Muscle of arm (tissue), 12 donors: ENCODE measurements around the gene PIGU. TPM values are rescaled to one million over a fixed set of nuclear protein-coding genes. Genes with fewer than 3 reads are reported as not detected.
"Not testable (repeated sequence)": the region's sequence is repeated elsewhere in the genome, so short reads cannot be mapped to it uniquely, and the experiment has no call there.

Source experiments
- DNase-seq: peaks from one replicate; pipeline ENCODE4 v3.0.0-alpha.2; 2013
- polyA plus RNA-seq, 12 donors: library from polyadenylated mRNA; unstranded; fragments of 120-200 nt; gene quantifications; one replicate each; pipeline ENCODE4 v1.2.1, GENCODE V29; 2013; ENCODE audit not compliant: insufficient read length in 12 of 12

The PIGU gene
- polyA plus RNA-seq, 12 donors, result 20.4 to 34.8 (median 26.2) TPM; not detected in 1

DNA sequence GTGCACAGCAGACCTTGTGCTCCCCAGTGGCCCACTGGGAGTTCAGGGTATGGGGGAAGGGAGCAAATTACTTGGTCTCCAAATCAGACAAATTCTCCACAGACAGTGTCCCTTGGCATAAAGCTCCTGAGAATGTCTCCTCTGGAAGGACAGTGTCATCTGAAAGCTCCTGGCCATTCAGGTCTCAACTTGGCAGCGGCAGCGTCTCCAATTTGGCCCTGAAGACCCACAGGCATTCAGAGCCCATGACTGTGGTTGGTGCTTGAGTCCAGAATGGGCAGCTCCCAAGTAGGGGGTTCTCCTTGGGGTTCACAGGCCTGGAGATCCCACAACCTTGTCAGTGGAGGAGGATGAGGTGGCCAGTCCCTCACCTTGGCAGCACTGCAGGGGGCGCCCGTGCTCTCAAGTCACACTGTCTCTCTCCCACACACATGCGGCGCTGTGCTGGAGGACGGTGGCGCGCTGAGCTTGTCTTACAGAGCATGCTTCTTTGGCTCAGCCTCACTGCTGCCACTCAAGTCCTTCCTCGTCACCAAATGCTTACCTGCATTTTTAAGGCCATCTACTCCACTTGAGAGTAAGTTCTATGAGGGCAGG lies 140.0 kb downstream of the PIGU start:
- no peak for DNase-seq

DNA sequence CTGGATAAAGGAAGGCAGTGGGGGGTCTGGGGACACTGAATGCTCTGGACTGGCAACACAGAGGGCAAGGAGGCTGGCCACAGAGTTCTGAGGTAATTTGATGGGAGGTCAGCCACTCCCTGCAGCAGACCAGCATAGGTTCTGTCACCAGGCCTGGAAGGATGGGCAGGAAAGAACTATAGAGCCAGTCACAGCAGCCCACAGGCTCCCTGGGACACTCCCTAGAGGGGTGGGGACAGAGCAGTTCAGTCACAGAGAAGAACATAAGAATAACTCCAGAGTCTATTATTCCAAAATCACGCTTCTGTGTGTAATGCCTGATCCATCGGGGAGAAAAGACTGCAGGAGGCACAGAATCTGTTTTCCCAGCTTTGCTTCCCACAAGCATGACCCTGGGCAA lies 141.0 kb downstream of the PIGU start:
- no peak for DNase-seq

DNA sequence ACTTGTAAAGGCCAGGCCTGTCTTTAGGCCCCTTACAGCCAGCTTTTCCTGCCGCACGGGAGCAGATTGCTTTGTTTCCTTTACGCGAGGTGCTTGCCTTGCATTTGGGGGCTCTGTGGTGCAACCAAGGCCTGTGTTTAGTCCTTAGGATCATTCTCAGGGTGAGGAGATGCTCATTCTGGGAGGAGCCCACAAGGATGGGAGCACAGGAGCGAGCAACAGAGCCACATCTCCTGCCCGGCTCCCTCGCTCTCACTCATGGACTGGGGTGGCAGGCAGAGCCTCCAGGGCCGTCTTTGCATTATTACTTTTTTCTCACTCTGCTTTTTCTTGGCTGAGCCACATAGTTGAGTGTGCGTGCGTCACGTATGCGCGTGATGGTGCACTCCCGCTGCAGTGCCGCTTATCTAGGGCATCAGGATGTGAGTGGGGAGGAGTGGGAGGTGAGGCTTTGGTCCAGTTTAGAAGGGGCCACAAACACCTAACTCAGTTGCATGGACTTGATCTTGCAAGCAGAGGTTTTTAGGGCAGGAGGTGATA lies 141.5 kb downstream of the PIGU start:
- DNase-seq, result no peak

DNA sequence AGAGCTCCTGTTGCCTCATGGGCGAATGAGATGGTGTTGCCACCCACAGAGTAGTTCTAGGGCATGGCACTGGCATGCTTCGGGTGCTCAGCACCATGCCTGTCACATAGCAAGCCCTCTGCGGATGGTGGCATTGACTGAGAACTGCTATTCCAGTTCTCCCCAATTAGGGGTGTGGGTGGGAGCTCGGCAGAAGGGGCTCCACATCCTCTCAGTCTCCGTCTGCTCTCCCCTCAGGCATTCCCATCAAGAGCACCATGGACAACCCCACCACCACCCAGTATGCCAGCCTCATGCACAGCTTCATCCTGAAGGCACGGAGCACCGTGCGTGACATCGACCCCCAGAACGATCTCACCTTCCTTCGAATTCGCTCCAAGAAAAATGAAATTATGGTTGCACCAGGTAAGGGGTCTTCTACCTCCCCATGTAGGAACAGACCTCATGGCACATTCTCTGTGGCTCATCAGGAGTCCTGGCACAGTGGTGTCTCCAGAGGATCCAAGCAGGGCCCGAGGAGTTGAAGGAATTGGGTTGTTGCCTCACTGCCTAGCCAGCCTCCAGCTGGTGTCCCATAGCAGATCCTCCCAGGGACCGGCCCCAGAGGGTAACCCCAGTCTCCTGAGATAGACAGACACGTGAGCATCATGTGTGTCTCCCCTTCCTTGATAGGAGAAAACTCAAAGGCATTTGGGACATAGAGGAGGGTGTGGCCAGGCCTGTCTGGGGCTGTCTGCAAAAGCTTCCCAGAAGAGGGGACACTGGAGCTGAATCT lies 142.3 kb downstream of the PIGU start:
- DNase-seq, result no peak

DNA sequence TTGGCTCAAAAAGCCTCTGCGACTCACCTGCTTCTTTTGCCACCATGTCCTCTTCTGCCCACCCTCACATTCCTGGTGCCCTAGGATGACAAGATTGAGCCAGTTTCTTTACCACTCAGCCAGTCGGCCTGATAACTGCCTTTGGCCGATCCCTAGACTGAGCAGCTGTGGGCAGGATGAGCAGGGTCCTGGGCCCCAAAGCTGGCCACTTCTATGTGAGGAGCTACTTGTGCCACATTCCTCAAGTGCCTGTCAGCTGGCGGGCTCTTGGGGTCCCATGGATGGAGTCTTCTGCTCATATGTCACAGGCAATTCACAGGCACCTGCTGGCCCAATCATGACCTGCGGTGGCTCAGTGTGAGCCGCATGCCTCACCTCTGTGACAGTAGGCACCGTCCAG lies 144.1 kb downstream of the PIGU start:
- DNase-seq, result no peak

DNA sequence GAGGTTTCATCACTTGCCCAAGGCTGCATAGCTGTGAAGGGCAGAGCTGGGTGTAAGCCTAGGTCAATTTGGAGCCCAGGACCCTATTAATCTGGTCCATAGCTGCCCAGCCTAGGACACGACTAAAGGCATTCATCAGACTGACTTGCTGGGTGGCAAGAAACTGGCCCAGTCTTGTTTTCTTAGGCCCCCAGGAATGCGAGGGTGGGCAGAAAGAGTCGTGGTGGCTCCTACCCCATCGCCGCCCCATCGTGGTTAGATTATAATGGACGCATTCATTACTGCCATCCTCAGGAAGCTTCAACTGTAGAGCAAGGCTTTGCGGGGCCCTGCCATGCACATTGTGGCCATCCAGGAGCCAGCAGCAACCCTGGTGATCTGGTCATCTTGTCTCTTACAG lies 144.6 kb downstream of the PIGU start:
- no peak for DNase-seq

DNA sequence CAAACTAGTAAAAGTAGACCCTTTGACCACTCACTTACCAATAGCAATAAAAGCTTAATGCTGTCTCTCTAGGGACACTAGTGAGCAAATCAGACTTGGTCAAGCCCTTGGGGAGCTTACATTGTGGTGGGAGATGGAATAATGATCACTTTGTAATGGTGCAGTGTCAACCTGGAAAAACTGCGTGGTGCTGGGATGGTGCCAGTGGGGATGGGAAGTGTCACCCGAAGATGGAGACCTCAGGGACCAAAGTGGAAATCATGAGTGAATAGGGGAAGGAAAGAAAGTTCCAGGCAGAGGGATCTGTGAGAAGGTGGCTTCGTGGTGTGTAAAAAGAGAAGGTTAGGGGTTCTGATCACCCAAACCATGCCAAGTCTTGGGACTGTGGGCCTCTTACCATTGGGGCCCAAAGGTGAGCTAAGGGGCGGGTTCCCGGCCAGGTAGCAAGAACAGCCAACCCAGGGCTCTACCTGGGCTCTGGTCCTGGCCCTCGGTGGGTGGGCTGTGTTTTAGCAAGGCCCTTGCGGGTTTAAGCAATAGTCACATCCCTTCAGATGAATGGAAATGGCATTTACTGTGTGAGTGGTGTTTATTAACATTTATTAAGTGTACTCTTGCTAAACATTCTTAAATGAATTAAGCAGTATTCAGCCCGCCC lies 145.2 kb downstream of the PIGU start:
- no peak for DNase-seq

DNA sequence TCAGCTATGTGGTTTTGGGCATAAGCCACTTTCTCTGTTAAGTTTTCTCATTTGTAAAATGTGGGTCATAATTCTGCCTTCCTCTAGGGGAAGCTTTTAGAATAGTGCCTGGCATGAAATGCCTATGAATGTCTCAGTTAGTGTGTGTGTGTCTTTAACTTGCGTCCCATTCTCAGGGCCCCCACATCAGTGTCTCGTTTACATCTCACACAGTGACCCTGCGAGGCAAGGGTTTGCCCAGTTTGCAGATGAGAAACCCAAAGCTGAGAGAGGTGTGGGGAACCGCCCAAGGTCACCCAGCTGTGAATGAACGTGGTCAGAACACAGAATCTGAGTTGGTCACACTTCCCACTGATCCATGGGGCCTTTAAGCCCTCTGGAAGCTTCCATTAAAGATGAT lies 146.6 kb downstream of the PIGU start:
- no peak for DNase-seq

DNA sequence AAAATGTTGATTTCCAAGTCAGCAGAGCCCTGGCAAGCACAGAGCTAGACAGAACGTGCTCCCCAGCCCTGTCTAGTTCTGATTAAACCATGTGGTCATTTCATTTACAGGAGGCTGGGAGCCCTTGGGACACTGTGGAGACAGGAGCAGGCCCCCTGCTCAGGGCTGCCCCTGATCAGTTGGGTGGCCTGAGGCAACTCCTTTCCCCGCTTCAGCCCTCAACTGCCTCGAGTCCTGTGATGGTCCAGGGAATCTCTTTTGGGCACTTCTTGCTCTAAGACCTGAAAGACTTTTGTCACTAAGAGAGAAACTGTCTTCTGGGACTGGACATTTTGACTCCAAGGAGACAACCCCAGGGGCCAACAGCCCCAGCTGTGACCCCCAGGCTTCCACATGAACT lies 147.2 kb downstream of the PIGU start:
- DNase-seq, result no peak

DNA sequence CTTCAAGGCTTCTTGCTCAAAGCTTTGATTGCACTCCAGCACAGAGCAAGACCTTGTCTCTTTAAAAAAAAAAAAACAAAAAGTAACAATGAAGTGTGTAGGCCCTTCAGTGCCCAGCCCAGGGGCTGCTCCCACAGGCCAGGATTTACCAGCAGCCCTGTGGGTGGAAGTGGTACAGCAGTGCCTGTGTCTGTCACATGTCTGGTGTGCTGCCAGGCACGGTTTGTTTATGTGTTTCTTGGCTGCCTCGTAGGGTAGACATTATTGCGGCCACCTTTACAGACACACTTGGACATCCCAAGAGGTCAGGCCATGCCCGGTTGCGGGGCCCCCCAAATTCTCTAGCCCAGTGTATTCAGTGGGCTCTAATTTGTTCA lies 148.0 kb downstream of the PIGU start:
- no peak for DNase-seq

DNA sequence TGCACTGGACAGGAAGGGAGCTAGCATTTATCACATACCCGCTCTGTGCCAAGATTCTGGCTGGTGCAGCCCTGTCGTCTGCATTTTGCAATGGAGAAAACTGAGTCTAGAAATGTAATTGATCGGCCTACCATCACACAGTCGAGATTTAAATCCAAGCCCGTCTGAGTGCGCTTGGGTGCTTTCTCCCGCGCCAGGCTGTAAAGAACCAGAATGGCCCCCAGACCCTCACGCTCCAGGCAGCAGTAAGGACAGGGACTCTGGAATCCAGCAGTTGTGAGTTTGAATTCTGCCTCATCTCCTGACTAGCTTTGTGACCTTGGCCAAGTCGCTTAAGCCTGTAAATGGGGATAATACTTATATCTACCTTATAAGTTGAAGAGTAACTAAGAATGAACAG lies 149.9 kb downstream of the PIGU start:
- no peak for DNase-seq

DNA sequence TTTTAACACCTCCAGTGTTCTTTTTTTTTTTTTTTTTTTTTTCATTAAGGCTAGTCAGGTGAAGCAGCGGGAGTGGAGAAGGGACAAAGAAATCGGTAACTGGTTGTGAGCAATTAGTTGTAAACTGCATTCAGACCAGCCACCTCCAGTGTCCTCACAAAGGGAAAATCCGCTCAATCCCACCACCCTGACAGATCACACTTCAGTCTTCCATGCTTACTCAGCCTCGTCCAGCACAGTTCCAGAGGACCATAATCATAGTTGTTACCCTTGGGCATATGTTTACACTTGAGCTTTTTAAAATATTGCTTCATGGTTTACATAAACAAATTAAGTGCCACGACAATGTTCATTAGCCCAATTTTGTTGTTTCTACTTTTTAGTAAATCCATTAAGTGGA lies 150.4 kb downstream of the PIGU start:
- no peak for DNase-seq

DNA sequence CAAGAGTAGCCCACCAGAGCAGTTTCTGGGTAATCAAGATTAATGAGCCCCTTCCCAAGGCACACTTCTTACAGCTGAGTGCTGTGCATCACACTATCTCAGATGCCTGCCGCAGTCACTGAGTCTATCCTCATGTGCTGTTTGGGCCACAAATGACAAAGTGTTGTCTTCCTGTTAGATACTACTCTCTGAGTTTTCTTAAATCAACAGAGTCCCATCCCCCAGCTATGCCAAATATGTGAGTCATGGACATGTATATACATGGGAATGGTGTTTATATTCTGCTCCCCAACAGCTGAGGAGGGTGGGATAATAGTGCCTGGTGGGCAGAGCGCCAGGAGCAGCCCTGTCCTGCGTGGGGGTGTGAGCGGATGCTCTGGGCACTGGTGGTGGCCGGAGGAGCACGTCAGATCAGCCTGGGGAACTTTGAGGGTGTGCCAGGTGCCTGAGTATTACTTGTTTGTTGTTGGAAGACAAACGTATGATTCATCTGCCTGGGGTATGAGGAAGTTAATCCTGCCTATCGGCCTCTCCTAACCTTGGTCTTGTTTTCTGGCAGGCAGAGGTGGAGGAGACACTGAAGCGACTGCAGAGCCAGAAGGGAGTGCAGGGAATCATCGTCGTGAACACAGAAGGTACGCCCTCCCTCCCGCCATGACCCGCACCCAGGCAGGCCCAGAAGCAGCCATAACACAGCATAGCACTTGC lies 151.0 kb downstream of the PIGU start:
- no peak for DNase-seq

DNA sequence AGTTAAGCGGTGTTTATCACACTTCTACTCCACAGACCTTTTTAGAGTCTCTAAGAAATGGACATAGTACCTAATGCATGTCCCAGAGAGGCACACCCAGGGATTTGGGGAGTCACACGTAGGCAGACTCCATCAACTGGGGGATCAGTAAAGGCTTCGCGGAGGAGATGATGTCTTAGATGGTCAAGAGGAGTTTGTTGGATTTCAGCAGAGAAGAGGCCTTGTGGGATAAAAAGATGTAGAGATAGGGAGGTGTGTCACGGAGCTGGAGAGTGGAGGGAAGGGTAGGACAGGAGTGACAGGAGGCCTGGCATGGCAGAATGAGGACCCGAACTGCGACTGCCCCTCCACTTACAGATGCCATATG lies 151.6 kb downstream of the PIGU start:
- no peak for DNase-seq

DNA sequence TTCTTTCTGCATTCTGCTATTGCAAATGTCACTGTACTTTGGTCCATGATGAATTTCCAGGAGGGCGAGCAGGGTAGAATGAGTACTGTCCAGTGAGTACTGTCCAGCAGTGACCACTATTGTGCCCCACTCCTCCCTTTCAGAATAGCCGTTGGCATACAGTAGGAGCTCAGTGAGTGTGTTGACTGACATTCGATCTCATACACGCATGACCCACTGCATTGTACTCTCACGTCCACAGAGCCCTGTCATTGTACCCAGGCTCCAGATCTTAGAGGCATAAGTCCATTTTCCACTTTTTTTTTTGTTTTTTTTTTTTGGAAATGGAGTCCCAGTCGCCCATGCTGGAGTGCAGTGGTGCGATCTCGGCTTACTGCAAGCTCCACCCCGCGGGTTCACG lies 152.5 kb downstream of the PIGU start:
- DNase-seq, result no peak

DNA sequence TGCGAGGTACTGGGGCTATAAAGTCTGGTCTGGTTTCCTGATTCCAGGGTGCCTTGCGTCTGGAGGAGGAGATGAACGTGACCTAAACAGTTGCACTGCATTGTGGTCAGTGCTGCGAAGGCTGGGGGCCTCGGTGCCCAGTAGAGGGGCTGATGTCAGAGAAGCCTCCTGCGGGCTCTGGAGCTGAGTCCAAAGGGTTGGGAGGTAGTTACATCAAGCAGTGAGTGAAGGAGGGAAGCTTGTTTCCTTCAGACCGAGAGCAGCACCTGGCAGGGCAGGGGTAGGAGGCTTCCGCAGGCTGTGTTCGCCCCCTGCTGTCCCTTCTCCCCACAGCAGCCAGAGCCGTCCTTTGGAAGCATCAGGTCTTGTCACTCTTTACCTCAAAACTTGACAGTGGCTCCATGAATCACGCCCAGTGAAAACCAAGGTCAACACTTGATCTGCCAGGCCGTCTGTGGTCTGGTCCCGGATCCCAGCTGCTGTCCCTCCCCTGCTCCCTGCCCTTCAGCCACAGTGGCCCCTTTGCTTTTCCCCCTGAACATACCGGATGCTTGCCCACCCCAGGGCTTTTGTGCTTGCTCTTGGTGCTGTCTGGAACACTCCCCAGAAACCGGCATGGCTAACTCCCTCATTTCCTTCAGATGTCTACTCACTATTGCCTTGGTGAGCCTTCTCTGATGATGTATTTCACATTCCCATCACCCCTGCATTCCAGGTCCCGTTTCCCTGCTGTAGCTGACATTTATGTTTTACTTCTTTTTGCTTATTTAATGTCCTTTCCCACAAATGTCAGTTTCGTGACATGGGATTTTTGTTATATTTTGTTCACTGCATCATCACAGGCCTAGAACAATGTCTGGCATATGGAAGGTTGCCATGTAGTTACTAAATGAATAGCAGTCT lies 153.7 kb downstream of the PIGU start:
- DNase-seq, result no peak

DNA sequence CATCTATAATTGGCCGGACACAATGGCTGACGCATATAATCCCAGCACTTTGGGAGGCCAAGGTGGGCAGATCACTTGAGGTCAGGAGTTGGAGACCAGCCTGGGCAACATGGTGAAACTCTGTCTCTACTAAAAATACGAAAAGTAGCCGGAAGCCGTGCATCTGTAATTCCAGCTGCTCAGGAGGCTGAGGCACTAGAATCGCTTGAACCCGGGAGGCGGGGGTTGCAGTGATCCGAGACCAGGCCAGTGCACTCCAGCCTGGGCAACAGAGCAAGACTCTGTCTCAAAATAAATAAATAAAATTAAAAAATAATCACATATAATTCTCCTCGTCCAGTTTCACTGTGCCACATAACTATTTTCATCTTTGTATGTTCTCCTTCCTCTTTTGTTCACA lies 157.1 kb downstream of the PIGU start:
- not testable (repeated sequence) for DNase-seq

DNA sequence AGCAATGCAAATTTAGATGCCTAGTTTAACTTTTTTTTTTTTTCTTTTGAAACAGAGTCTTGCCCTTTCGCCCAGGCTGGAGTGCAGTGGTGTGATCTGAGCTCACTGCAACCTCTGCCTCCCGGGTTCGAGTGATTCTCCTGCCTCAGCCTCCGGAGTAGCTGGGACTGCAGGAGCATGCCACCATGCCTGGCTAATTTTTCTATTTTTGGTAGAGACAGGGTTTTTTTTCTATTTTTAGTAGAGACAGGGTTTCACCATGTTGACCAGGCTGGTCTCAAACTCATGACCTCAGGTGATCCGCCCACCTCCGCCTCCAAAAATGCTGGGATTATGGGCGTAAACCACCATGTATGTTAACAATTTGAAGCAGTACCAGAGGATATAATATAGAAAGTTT lies 158.0 kb downstream of the PIGU start:
- DNase-seq, result not testable (repeated sequence)

DNA sequence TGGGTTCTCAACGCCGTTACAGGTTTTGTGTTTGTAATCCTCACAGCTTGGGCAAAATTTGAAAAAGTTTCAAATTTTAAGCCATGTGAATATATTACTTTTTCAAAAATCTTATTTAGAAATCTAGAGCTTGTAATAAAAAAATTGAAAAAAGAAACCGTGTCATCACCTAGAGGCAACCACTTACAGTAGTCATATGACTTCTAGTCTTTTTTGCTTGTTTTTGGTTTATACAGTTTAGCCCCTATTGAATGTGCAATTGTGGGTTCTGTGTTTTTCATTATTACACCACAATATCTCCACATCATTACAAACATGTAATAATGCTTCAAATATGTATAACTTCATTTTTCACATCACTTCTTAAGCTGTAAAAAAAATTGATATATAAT lies 159.8 kb downstream of the PIGU start:
- DNase-seq, result no peak

DNA sequence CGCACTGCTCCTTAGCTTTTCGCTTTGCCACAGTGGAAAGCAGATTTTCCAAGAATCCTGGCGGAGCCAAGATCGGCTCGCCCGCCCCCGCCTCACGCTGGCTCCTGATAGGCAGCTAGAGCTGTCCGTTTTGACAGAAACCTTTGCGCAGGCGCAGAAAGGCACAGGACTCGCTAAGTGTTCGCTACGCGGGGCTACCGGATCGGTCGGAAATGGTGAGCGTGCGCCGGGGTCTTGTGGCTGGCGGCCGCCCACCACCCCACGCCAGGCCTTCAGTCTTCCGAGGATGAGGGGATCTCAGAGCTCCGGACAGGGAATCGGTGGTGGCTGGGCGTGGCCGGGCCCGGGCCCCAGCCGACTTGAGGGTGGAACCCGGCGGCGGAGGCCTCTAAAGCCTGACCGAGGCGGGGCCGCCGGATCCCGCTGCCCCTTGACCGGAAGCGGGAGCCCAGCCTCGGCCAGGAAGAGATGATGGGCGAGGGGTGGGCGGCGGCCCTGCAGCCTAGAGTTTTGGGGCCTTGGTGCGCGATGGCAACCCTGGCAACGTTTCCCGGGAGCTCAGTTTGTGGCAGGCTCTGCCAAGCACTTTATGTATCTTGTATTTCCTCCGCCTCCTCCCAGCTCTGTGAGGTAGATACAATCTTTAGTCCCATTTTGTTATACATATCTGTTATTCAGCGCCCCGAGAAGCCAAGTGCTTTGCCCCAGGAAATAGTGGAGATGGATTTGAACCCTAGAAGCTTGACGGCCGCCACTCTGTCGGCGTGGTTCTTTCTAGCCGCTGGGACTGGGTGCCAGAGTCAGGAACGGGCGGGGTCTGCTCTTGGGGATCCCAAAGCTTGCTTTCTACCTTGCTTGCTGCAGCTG lies 160.4 kb downstream of the PIGU start, which contains the start of gene DYNLRB1:
TSS of gene DYNLRB1 (plus strand) at position 176 of the 867 bp plus-strand sequence. CDS start at position 213, 37 bp downstream.
- DNase-seq, result peak; percentile 98
